Raji (cell line): ENCODE measurements around the gene TANC1.

Experiments used
- POLR2A ChIP-seq: IDR thresholded peaks from 2 replicates; pipeline ENCODE4 v1.6.1; 2011; ENCODE audit warnings: low read depth, low read length, control low read depth; ENCODE audit not compliant: insufficient read depth

Gene TANC1

DNA sequence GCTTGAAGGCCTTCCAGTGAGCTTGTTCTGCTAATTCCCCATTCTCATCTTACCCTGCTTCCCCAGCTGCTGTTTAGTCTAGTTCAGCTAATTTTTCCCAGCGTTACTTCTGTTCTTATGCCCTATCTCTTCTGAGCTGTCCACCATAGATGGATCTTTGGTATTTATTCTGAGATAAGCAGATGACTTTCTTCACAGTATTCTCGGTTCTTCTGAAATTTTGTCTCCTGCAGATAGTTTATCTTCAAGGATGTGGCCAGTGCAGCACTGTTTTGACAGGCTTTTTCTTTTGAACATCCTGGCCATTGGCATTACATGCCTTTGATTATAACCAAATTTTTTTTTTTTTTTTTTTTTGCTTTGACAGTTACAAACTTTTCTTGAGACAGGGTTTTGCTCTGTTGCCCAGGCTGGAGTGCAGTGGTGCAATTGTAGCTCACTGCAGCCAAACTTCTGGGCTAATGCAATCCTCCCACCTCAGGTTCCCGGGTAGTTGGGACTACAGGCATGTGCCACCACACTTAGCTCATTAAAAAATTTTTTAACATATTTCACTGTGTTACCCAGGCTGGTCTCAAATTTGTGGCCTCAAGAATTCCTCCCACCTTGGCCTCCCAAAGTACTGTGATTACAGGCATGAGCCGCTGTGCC is 183.8 kb downstream of the TANC1 start:
- no peak for TF ChIP-seq POLR2A

DNA sequence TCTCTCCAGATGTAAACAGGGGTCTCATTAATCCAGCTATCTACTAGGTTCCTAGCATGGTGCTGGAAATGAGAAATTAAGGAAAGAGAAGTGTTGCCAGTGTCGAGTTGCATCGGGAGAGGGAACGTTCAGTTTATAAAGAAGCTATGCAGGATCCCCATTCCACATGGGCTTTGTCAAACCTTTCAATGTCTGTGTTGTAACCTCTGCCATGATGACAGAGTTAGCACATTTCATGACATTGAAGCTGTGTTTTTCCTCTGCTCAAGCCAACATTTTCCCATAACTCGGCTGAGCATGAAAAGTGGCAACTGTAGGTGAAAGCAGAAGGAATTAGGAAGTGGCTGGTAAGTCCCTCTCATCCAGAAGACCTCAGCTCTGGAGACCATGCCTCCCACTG is 184.6 kb downstream of the TANC1 start:
- TF ChIP-seq POLR2A: no peak

DNA sequence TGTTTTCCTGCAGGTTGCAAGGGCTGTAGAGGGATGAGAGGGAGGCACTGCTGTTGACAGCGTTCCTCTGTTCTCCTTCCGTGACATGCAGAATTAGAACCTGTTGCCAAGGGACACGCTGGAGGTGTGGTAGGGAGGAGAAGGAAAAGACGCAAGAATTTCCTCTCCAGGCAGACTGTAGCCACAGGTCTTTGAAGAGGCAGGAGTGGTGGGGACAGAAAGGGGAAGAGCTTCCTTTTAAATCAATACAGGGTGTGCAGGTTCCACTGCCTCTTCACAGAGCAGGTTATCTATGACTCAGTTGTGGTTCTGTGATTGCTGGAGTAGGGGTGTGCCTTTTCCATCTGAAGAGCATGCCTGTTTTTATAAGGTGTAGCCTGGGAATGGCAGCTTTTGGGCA is 185.0 kb downstream of the TANC1 start:
- no peak for TF ChIP-seq POLR2A

DNA sequence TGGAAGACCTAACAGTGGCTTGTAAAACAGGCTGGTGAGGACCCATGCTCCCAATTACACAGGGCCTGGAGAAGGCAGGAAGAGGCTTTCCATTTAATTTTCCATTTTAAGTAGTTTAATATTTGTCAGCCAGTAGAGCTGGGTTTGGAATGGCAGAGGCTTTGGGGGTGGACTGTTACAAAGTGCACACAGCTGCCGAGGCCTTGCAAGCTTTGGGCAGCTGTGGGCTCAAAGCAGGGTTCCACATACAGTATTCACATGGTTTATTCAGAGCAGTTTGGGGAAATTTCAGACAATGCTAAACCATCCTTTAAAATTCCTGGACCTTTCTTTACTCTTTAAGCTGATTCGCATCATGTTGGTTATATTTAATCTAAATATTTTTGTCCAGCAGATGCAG is 185.5 kb downstream of the TANC1 start:
- TF ChIP-seq POLR2A: no peak

DNA sequence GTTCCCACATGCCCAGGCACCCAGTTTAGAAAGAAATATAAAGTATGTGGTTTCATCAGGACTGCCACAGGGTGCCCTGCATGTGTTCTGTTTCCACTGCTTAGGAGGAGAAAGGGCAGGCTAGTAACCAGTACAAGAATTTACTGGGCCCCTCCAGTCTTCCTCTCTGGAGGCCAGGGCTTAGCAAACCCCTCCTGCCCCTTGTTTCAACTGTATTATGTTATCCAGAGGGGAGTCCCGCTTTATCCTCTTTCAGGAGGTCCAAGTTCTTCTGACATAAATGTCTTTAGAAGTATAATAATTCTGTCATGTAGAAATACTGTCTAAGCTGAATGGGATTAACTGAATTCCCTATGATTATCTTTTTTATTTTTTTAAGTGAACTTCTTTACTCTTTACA is 185.9 kb downstream of the TANC1 start:
- TF ChIP-seq POLR2A: no peak

DNA sequence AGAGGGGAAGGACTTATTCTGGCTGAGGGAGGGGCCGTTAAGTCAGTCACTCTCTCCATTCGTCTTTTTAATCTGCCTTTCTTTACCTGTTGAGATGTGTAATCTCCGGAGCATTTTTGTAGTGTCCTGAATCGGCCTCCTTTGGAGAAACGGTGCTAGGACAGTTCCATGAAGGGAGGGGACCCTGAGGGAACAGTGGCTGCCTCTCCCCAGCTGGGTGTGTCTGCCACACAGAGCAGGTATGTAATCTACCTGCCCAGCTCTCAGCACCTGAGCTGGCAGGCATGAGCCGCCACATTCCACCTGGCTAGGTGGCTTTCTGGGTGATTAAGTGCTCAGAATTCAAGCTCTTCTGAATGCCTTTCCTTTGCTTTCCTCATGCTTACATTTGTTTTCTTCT is 186.9 kb downstream of the TANC1 start:
- no peak for TF ChIP-seq POLR2A

DNA sequence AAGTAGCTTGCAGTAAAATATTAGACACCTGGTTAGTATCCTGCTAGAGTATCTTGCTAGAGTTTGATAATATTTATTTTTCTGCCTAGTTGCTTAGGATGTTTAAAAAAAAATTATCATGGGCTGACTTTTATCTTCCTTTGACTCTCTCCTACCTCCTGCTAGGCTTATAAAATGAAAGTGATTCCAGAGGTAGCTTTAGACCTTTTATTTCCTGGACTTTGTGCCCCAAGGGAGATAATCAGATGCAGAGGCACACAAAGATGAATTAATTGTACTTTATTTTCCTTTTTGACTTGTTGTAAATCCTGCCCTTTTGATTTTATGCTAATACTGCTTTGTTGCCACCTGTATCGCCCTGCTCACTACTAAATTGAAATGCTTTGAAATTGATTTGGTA is 187.4 kb downstream of the TANC1 start:
- no peak for TF ChIP-seq POLR2A

DNA sequence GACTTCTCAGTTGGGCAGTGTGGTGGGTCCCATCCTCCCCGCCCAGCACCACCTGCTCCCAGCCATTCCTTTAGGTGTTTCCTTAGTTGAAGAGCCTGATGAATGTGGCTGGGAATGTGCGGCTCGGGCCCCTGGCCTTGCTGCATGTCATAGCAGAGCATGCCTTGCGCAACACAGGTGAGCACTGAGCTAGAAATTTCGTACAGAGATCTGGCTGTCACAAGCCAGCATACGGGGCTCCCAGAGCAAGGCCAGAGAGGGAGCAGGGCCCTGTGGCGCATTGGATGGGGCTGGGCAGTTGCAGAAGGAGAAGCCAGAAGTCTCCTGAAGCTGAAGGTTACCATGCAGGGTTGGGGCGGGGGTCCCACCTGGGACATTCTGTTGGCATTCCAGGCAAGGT is 188.4 kb downstream of the TANC1 start:
- TF ChIP-seq POLR2A: no peak

DNA sequence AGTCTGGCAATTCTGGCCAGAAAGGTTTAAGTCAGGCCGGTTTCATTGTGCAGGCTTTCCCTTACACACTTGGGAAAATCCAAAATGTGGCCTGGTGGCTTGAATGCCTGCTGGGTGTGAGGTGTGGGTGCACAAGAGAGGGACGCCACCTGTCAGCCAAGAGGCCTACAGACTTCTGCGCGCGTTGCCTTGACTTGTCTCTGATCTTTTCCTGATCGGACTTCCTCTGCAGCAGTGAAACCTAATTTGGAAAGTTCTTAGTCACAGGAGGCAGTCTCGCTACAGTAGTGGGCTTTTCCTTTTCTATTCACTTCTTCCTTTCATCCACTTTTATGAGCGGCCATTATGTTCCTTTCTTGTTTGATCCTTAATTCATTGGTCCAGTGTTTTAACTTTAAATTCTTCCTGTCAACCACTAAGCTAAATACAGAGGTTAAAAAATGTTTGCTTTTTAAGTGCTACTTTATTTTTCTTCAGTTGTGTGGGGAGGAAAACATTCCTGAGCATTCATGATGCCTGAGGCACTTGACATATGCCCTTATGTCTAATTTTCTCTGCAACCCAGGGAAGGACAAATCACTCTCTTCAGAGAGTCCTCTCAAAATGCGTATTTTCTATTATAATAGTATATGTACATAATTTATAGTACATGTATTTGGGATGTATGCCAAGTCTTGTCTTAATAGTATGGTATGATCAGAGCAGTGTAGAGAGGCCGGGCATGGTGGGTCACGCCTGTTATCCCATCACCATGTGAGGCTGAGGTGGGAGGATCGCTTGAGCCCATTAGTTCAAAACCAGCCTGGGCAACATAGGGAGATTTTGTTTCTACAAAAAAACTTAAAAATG is 189.1 kb downstream of the TANC1 start:
- no peak for TF ChIP-seq POLR2A

DNA sequence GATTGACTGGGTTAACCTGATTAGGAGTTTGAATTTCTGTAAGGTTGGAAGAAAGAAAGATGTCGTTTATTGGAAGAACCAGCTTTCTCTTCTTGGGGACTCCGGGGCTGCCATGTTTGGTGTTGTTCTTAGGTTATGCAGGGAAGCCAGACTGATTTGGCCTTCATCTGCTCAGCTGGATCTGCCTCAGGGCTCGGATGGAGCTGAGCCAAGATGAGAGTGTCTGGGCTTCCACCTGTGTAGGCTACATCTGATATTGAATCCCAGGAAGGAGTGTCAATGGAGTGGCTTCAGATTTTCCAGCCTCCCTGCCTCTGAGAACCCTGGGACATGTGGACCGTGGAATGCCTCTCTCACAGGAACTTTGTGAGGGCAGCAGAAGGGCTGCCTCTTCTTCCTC is 192.0 kb downstream of the TANC1 start:
- no peak for TF ChIP-seq POLR2A

DNA sequence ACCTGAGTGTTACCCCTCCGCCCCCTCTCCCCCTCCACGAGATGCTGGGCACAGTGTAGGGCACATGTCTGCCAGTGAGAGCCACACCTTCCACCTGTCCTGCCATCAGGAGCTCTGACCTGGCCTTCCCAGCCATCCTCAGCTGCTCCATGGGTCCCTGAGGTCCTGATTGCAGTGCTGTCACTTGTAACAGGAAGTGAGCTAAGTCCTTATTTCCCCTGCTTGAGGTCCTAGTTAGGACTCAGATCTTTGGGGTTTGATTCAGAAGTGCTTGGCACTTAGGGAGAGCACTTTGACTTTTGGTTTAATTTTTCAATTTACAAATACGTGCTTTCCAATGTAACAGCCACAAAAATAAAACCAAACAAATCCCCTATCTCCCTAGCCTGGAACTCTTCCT is 192.5 kb downstream of the TANC1 start:
- TF ChIP-seq POLR2A: no peak

DNA sequence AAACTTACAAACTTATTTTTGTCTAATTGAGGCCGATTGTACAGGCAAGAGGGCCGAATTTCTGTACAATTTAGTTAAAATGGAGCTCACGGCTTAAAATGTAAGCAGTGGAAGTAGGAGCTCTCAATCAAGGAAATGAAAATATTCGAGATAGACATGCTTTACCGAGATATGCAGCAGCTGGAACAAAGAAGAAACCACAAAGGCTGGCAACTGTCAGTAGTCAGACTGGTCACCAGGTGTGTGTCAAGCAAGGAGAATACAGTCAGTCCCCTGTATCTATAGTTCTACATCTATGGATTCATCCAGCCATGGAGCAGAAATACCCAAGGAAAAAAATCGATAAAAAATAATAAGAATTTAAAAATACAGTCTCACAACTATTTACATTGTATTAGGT is 195.5 kb downstream of the TANC1 start:
- no peak for TF ChIP-seq POLR2A

DNA sequence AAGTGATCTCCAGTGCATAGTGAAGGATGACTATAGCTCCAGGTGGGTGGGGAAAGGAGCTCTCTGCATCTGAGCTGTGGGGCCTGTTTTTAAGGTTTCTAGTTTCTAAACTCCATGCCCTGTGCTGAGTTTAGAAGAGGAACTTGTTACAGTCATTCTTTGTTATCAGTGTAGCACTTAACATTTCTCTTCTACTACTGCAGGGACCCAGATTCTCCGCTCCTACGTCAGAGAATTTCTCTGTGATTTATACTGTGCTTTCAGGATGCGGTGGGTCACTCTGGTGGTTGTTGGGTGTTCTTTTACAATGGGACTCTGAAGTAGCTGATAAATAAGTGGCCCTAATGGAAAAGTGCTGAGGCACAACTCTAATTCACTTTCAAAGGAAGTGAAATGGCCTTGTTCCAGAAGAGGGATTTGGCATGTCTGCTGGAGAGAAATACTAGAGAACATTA is 196.0 kb downstream of the TANC1 start:
- no peak for TF ChIP-seq POLR2A

DNA sequence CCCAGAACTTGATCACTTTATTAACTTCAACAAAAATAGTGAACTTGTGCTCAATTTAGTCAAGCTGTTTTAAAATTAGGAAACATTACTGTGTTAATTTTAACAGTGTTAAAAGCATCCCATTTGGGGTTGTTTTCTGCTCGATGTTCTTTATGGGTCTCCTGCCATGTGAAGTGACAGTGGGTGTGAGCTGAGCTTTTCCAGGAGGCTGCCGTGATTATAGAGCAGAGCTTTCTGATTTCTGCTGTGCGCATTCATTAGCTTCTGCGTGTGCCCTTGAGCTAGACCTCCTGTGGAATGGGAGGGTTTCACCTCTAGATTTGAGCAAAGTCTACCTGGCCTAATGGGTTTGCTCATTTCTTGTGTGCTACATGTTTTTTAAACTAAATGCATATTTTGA is 196.6 kb downstream of the TANC1 start:
- TF ChIP-seq POLR2A: no peak

DNA sequence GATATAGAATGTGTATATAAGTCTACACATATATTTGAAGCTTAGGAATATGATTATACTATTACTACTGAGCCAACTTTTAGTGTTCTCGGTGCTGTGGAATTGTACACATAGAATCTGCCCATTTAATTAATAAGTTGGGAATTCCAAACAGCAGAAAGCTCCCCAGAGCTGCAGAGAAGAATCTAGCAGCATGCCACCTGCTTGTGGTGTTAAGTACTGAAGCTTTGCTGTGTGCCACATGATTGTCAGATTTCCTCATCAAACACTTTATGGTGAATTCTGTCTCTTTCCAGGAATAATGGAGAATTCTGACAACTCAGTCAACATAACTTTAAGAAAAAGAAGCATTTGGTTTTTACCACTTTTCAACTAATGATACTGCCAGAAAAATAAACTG is 200.3 kb downstream of the TANC1 start:
- TF ChIP-seq POLR2A: no peak

DNA sequence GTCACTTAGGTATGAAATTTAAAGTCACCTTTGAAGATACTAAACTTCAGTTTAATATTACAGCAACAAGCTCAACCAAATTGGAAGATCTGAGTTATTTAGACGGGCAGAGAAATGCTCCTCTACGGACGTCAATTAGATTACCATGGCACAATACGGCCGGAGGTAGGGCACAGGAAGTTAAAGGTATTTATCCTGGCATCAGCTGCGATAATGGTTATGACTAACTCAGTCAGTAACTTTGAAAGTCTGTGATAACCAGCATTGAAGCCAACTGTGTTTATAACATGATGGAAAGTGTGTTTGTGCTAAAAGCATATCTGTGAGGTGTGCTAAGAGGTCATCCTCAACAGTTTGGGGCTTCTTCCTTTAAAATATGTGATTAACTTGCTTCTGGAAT is 200.7 kb downstream of the TANC1 start:
- no peak for TF ChIP-seq POLR2A
